ENCODE measurements around the gene LRRN4.

LRRN4 gene
- 0 to 0.04 reads per million in 2 donors for total RNA-seq

- no peak for DNase-seq
Observed at GRCh38 chr20:6053776-6054688, at the start of gene LRRN4. Gene LRRN4 (minus strand): TSS chr20:6054060. CDS start chr20:6052799, 1,261 bp downstream.

- DNase-seq, result no peak
Observed at GRCh38 chr20:6103301-6103700, 49.4 kb upstream of the LRRN4 start.

- no peak for DNase-seq
Observed at GRCh38 chr20:6101346-6101745, 47.5 kb upstream of the LRRN4 start.

- DNase-seq, result no peak
Observed at GRCh38 chr20:6100246-6100645, 46.4 kb upstream of the LRRN4 start.

- no peak for DNase-seq
Observed at GRCh38 chr20:6099819-6100218, 46.0 kb upstream of the LRRN4 start.

GRCh38 chr20:6095409-6095808 lies 41.5 kb upstream of the LRRN4 start:
- no peak for DNase-seq

- no peak for DNase-seq
Observed at GRCh38 chr20:6094565-6094964, 40.7 kb upstream of the LRRN4 start.

- no peak for DNase-seq
Observed at GRCh38 chr20:6094063-6094462, 40.2 kb upstream of the LRRN4 start.

GRCh38 chr20:6091661-6092060 lies 37.8 kb upstream of the LRRN4 start:
- DNase-seq, result no peak

GRCh38 chr20:6086868-6087267 lies 33.0 kb upstream of the LRRN4 start:
- no peak for DNase-seq

GRCh38 chr20:6083926-6084325 lies 30.1 kb upstream of the LRRN4 start:
- DNase-seq, result no peak

- DNase-seq, result no peak
Observed at GRCh38 chr20:6081236-6081635, 27.4 kb upstream of the LRRN4 start.

GRCh38 chr20:6079016-6079415 lies 25.2 kb upstream of the LRRN4 start:
- no peak for DNase-seq

- no peak for DNase-seq
Observed at GRCh38 chr20:6075428-6076219, 21.8 kb upstream of the LRRN4 start.

- no peak for DNase-seq
Observed at GRCh38 chr20:6074784-6075183, 20.9 kb upstream of the LRRN4 start.

- no peak for DNase-seq
Observed at GRCh38 chr20:6074145-6074561, 20.3 kb upstream of the LRRN4 start.

GRCh38 chr20:6070829-6071695 lies 17.2 kb upstream of the LRRN4 start:
- DNase-seq, result no peak

GRCh38 chr20:6069669-6070068 lies 15.8 kb upstream of the LRRN4 start:
- no peak for DNase-seq

GRCh38 chr20:6067763-6068318 lies 14.0 kb upstream of the LRRN4 start:
- no peak for DNase-seq

- no peak for DNase-seq
Observed at GRCh38 chr20:6066582-6066981, 12.7 kb upstream of the LRRN4 start.

GRCh38 chr20:6061544-6061943 lies 7.7 kb upstream of the LRRN4 start:
- DNase-seq, result no peak

- DNase-seq, result no peak
Observed at GRCh38 chr20:6060213-6060612, 6.4 kb upstream of the LRRN4 start.
